HG02763 (cell line): ENCODE data around the gene RPL26.
"Not testable (repeated sequence)": the region's sequence is repeated elsewhere in the genome, so short reads cannot be mapped to it uniquely, and the experiment has no call there.

Experiments
- ATAC-seq: cut with Tn5 transposase; IDR thresholded peaks from one replicate; pipeline ENCODE4 v1.9.1; 2021; ENCODE audit warnings: mild to moderate bottlenecking, moderate library complexity; ENCODE audit not compliant: unreplicated experiment

RPL26 gene

DNA sequence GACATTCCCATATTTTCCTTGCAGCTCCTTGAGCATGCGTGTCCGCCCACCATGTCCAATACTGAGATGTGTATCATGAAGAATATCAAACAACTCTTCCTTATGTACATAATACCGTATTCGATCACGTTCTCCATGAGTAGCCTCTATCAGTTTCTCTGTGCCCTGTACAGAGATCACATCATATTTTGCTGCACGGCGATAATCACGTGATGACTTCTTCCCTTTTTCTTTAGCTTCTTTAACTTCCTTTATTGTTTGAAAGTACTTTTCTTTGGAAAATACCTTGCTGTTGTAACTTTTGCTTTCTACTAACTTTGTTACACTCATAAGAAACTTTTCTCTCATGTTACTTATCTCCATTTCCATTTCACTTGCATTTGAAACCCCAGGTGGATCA, 13.0 kb downstream of the RPL26 start:
- no peak for ATAC-seq

DNA sequence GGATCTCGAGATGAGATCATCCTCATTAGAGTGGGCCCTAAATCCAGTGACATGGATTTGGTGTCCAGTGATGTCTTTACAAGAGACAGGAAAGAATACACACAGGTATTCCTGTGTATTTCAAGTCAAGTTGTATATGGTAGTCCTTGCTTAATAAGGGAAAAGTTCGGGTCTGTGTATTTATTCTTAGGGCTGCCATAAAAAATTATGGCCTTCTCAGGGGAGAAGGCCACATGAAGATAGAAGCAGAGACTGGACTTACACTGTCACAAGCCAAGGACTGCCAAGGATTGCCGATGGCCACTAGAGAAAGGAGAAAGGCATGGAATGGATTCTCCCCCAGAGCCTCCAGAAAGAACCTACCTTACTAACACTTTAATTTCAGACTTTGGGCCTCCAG, 14.8 kb downstream of the RPL26 start:
- no peak for ATAC-seq

DNA sequence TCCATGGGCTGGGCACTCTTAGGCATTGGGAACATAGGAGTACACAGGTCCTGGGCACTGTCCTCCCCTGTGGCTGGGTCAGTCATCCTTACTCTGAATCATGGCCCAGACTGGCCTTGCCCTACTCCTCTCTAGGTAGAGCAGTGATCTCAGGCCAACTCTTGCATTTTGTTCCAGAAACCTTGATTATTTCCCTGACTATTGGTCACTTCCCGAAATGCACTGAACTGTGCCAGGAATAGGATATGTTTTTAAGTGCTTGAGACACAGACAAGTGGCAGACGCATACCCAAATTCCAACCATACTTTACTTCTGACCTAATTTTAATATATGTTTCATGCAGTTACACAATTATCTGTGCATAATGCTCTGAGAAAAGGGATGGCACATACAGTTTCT, 16.8 kb downstream of the RPL26 start:
- ATAC-seq = no peak

DNA sequence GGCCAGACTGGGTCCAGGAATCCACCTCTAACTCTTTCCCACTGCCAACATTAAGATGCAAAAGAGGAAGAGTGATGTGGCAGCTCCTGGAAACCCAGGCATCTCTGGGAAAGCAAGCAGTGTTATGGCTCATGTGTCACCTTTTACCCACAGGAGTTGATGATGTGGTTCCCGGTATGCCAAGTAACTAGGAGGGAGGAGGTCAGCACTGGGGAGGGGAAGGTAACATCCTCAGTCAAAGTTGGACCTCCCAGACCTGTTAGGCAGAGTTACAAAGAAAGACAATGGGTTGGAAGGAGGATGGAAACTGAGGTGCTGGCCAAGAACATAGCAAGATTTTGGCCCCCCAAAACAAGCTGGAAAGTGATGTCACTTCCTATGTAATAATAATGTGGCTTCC, 17.9 kb downstream of the RPL26 start:
- no peak for ATAC-seq

DNA sequence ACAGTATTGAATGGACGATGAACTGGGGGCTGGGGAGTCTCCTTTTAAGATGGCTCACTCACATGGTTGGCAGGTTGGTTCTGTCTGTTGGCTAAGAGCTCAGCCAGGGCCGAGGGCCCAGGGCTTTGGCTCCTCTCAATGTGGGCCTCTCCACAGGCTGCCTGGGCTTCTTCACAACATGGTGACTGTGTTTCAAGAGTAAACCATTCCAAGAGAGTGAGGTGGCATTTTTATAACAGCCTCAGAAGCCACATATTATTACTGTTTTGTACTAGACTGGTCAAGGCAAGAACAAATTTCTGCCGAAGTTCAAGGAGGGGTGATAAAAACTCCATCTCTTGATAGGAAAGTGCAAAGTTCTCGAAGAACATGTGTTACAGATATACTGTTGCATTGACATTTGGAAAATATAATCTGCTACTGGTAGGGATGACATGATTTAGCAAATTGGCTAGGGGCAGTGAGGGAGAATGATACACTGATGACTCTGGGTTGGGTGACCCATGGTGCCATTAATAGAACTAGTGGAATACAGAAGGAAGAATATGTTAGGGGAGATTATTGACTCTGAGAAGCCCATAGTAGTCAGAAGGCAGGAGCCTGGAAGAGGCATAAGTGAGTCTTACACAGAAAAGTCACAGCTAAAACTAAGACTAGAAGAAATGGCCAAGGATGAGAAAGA, 20.2 kb downstream of the RPL26 start:
- no peak for ATAC-seq

DNA sequence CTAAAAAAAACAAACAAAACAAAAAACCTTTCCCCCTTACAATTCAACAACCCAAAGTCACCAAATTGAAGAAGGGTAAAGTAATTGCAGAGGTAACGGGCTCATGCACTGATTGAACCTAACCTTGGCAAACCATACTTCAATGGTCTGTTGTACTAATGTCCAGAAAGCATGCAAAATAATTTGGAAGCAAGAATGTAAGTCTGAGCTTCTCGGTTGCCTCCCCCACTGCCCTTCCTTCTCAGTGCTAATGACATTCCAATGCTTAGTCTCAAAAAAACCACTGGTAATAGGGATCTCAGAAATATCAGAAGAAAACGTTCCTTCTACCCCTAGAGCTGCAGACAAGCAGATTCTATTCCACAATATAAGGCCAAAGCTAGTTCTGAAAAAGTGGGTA, 22.2 kb downstream of the RPL26 start:
- no peak for ATAC-seq

DNA sequence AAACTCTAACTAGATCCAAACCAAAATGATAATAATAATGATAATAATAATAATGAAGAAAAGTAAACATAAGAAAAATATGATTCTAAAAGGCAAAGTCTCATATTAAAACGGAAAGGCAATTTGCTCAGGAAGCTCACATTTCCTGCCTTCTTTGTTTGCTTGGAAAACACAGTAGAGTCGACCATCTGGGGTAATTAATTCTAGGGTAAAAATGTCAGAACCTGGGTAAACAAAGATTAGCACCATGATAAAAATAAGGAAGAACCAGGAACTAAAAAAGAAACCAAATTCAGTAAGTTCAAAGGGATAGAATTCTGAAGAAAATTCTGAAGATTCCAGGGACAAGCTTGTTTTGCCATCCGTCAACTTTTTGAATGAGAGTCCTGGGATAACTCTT, 22.7 kb downstream of the RPL26 start:
- no peak for ATAC-seq

DNA sequence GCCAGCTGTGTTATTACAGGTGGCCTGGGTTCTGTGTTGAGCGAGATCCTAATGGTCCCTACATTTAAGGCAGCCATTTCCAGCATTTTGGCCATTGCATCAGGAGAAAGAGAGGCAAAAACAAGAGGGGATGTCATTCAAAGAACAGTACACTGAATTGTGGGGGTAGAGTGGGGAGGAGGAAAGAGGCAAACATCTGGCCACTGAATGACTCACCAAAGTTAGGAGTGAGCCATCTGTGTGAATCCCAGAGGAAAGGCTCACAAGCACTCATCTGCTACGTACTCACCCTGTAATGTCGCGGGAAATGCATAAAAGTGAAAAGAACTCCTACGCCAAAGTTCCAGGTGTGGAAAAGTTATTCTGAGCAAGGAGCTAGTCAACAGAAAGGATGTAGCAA, 23.2 kb downstream of the RPL26 start:
- ATAC-seq = no peak

DNA sequence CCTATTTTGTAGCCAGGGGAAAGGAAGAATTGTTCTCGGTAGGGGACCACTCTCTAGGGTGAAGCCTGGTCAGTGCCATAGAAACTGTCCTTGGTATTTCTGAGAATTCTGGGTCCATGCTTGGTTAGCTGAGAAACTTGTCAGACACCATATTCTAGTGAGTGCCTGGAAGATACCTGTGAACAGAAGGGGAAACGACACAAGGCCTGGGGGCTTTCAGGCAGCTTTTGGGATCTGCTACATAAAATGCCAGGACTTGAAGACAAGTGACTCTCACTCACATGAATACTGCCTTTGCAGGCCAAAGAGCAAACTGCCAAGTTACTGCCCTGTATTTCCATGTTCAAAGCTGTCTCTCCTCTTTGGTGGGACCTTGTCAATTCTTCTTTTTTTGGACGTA, 25.1 kb downstream of the RPL26 start:
- no peak for ATAC-seq

DNA sequence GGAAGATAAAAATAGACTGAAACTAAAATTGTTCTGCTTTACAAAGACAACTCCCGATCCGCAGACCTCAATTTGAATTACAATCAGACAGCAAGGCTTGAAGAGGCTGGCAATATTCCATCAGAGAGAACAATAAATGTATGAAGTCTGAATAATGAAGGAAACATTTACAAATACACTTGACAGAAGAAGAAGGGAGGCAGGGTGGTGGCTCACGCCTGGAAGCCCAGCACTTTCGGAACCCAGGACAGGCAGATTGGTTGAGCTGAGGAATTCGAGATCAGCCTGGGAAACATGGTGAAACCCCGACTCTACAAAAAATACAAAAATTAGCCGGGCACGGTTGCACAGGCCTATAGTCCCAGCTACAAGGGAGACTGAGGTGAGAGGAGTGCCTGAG, 28.8 kb downstream of the RPL26 start:
- no peak for ATAC-seq

DNA sequence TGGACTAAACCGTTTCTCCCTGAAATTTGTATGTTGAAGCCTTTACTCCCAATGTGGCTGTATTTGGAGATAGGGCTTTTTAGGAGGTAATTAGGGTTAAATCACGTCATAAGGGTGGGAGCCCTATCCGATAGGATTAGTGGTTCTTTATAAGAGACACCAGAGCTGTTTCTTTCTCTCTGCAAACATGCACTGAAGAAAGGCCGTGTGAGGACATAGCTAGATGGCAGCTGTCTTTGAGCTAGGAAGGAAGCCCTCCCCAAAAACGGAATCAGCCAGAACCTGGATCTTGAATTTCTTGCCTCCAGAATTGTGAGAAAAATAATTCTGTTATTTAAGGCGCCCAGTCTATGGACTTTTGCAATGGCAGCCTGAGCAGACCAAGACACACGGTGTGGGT, 29.3 kb downstream of the RPL26 start:
- ATAC-seq = no peak

DNA sequence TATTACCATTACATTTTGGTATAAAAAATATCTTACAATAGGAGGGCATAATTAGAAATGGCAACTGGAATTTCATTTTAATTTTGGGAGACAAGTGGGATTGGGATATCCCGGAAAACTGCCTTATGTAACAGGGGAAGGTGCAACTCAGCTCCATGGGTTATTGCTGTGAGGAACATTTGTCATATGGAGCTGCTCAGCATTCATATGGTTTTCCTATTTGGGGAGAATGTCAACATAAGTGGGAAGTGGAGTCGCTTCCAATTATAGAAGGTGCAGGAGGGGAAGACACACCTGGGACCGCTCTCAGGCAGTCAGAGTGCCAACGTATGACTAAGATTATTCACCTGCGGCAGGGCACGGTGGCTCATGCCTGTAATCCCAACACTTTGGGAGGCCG, 32.7 kb downstream of the RPL26 start:
- ATAC-seq = no peak

DNA sequence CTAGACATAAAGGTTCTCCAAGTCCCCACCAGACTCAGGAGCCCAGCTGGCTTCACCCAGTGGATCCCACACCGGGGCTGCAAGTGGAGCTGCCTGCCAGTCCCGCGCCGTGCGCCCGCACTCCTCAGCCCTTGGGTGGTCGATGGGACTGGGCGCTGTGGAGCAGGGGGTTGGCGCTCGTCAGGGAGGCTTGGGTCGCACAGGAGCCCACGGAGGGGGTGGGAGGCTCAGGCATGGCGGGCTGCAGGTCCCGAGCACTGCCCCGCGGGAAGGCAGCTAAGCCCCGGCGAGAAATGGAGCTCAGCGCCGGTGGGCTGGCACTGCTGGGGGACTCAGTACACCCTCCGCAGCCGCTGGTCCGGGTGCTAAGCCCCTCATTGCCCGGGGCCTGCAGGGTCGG, 36.0 kb downstream of the RPL26 start:
- not testable (repeated sequence) for ATAC-seq

DNA sequence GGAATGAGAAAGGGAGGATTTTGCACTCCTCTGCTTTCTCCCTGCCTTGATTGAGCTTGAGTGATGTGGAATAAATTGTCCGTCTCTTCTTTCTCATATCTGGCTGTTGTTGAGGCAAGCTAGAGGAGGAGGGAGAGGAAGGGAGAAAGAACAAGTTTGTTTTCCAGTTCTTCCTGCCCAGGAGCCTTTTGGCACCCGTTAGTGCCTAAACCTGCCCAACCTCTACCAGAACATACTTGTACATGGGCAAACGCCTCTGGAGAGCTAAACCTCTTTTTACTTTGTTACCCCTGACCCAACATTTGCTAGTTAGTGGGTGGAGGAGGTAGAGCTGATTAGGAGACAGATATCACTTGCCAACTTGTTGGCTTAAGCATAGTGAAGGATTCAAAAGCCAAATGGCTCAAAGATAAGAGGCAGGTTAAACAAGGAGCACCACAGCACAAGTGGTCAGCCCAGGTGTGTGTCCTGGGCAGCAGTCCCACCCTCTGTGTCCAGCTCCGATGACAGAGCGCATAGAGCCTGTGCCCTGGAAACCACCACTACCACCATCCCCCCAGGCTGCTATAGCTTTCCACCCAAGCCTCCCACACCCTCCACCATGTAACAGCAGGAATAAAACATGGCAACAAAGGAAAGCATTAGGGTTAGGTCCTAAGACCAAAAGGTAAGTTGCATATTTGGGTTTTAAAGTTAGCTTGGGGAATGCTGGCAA, 36.9 kb downstream of the RPL26 start:
- no peak for ATAC-seq

DNA sequence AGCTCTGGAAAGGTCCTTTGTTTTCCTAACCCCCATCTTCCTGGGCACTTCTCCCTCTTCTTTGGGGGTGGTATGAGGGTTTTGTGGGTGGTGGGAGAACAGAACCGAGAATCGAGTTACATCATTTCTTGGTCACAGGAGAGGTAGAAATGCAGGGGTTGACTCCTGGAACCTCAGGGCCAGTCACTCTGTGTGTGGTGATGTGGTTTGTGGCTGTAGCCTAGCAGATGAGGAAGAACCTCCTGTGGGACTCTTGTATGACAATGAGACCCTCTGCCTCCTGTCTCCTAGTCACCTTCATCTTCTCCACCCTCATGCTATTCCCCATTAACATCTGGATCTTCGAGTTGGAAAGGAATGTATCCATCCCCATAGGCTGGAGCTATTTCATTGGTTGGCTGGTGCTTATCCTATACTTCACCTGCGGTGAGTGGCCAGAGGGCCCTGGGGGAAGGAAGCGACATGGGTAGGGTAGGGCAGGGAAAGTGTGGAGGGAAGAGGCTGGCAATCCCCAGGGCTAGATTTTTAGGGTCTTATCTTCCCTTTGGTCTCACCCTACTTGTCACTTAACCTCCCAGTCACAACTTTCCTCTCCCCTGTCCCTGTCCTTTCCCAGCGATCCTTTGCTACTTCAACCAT, 37.8 kb downstream of the RPL26 start:
- ATAC-seq = no peak

DNA sequence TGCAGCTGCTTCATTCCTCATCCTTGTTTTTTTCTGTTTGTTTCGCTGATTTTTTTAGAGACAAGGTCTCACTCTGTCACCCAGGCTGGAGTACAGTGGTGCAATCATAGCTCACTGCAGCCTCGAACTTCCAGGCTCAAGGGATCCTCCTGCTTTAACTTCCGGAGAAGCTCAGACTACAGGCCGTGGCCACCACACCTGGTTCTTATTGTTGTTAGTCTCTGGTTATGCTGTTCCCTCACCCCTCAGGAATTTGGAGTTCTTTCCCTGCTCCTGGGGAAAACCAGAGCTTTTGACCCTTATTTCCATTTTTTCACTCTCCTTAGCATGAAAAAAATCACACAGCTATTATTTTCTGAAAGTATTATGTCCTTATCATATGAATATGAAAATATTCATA, 41.5 kb downstream of the RPL26 start:
- no peak for ATAC-seq

DNA sequence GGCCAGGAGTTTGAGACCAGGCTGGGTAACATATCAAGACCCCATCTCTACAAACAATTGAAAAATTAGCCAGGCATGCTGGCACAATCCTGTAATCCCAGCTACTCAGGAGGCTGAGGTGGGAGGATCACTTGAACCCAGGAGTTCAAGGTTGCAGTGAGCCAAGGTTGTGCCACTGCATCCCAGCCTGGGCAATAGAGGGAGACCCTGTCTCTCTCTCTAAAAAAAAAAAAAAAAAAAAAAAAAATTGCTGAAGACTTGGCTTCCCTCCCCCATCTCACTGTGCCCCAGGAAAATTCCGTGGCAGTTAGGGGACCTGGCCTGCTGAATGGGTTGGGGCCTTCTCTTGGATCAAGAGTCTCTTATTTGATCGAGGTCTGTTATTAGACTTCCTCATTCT, 43.5 kb downstream of the RPL26 start, which contains the start of gene ODF4:
Gene ODF4, plus strand, starts transcription at position 301 of the 400 bp plus-strand sequence. CDS start 212 bp downstream, outside the sequence.
- no peak for ATAC-seq

DNA sequence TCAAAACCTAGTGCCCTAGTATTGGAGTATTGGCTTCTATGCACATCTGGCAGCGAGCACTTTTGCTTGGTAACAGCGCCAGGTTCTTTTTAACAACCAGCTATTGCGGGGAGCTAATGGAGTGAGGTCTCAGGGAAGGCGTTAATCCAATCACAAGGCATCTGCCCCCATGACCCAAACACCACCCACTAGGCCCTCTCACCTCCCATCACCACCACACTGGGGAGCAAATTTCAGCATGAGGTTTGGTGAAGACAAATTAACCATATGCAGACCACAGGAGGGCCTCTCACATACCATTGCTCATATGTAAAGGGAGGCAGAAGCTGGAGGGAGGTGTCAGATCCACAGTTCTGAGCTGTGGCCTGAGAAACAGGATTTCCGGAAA, 44.2 kb downstream of the RPL26 start:
- ATAC-seq = no peak

DNA sequence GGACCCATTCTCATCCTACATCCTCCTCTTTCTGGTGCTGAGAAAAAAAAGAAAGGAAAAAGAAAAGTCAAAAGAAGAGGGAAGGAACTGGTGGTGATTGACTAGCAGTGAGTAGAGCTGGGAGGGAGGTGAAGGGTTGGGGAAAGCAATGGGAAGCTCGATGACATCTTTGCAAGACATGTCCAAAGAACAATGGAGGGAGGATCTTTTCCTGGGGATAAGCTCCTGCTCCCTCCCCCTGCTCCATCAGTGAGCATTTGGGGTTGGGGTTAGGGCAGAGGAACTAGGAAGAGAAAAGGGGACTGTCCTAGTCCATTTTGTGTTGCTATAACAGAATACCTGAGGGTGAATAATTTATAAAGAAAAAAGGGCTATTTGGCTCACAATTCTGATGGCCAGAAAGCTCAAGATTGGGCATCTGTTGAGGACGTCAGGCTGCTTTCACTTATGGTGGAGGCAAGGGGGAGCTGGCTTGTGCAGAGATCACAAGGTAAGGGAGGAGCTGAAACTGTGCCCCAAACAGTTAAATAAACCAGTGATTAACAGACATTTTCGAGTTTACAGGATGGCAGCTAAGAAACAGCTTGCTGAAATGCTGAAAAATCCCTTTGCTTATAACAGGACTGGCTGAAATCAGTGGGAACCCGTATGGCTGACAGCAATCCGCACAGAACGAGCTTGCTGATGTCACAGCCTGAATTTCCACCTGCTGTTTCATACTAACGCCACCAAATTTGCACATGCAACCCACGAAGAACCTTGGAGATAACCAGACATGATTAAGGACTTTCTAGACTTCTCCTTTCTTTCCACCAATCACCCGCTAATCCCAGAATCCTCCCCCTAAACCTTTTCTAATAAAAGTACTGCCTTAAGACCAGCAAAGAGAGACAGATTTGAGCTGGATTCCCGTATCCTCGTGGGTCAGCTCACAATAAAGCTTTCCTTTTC, 44.9 kb downstream of the RPL26 start:
- ATAC-seq = no peak

DNA sequence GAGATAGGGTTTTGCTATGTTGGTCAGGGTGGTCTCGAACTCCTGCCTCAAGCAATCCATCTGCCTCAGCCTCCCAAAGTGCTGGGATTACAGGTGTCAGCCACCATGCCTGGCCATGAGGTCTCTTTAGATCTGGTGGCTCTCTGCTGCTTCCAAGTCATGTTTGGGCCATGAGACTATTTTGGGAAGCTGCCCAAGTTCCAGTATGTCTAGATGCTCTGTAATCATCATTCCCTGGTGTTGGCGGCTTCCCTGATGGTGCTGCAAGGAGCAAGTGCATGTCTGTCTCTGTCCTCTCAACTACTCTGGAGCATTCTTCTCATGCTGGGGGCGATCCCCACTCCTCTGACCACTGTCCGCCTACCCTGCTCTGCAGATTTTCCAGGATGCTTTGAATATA, 49.7 kb downstream of the RPL26 start:
- ATAC-seq = no peak

DNA sequence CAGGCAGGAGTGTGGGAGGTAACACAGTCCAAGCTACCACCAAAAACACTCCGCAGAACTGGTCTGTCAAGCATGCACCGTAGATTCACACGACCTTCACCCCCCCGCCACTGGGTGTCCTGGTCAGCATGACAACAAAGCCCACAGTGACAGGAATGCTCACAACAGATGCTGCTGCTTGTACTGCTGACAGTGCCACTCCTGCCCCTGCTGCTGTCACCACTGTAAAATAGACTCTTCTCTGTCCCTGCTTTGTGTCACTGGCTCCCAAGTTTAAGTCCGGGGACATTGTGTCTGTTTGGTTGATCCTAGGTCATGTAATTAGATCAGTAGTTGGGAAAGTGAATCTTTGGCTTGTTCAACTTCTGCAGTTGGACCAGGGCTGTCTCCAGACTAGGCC, 50.3 kb downstream of the RPL26 start:
- no peak for ATAC-seq
